Neuronal stem cell (in vitro differentiated cells): ENCODE measurements around the gene PRLR.
A peak's percentile ranks its signal among the peaks of the same experiment; 100 is the strongest.

Experiments
- DNase-seq: peaks from one replicate; pipeline ENCODE4 v3.0.0-alpha.2; 2013; ENCODE audit warnings: low spot score
- H2AFZ ChIP-seq: one replicate; pipeline ENCODE4 v1.6.1; 2013; ENCODE audit warnings: mild to moderate bottlenecking, low read length, inconsistent platforms
- H2AK5ac ChIP-seq: 2 replicates; pipeline ENCODE4 v1.6.1; 2013; ENCODE audit warnings: low read depth, mild to moderate bottlenecking, inconsistent platforms, low read length, moderate library complexity, mixed read lengths
- H2BK120ac ChIP-seq: 2 replicates; pipeline ENCODE4 v1.6.1; 2013; ENCODE audit warnings: low read depth, mild to moderate bottlenecking, inconsistent platforms, low read length, moderate library complexity, mixed read lengths
- H2BK12ac ChIP-seq: one replicate; pipeline ENCODE4 v1.6.1; 2013; ENCODE audit warnings: low read length, inconsistent platforms
- H2BK15ac ChIP-seq: 2 replicates; pipeline ENCODE4 v1.6.1; 2013; ENCODE audit warnings: mild to moderate bottlenecking, low read length, inconsistent platforms, mixed read lengths
- H2BK5ac ChIP-seq: one replicate; pipeline ENCODE4 v1.6.1; 2013; ENCODE audit warnings: inconsistent platforms, mild to moderate bottlenecking, low read length, moderate library complexity
- H3K14ac ChIP-seq: one replicate; pipeline ENCODE4 v1.6.1; 2013; ENCODE audit warnings: low read length, inconsistent platforms
- H3K18ac ChIP-seq: 2 replicates; pipeline ENCODE4 v1.6.1; 2013; ENCODE audit warnings: low read length, inconsistent platforms
- H3K23ac ChIP-seq: 2 replicates; pipeline ENCODE4 v1.6.1; 2013; ENCODE audit warnings: low read depth, mild to moderate bottlenecking, mixed read lengths, low read length, inconsistent platforms; ENCODE audit not compliant: poor library complexity
- H3K27ac ChIP-seq: replicated peaks from 3 replicates; pipeline ENCODE4 v1.5.1; 2013; ENCODE audit warnings: low read length, inconsistent platforms
- H3K27me3 ChIP-seq, 3 experiments: 2 replicates each; pipeline ENCODE4 v1.6.1; 2013; ENCODE audit warnings: low read length in 3 of 3, mild to moderate bottlenecking in 2 of 3, inconsistent platforms in 1 of 3, low read depth in 1 of 3, mixed read lengths in 1 of 3, moderate library complexity in 1 of 3; ENCODE audit not compliant: control insufficient read depth in 3 of 3, insufficient read depth in 3 of 3
- H3K36me3 ChIP-seq, 2 donors: replicated peaks in 1 of 2; 2 replicates each; pipeline ENCODE4 v1.6.1; 2013; ENCODE audit warnings: low read length in 2 of 2; ENCODE audit not compliant: control insufficient read depth in 2 of 2, insufficient read depth in 2 of 2
- H3K4ac ChIP-seq: 2 replicates; pipeline ENCODE4 v1.6.1; 2013; ENCODE audit warnings: inconsistent platforms, mild to moderate bottlenecking, low read length, moderate library complexity
- H3K4me1 ChIP-seq, 2 donors: 1 replicate in 1 of 2; 2 replicates in 1 of 2; pipeline ENCODE4 v1.6.1; 2013; ENCODE audit warnings: low read length in 2 of 2, low read depth in 1 of 2; ENCODE audit not compliant: control insufficient read depth in 2 of 2, insufficient read depth in 1 of 2
- H3K4me2 ChIP-seq: one replicate; pipeline ENCODE4 v1.6.1; 2013; ENCODE audit warnings: mild to moderate bottlenecking, low read length, inconsistent platforms; ENCODE audit not compliant: insufficient read depth, poor library complexity, severe bottlenecking
- H3K4me3 ChIP-seq, 2 donors: 2 replicates each; pipeline ENCODE4 v1.5.1; 2013; ENCODE audit warnings: low read length in 2 of 2, mild to moderate bottlenecking in 2 of 2, inconsistent platforms in 1 of 2, moderate library complexity in 1 of 2
- H3K79me1 ChIP-seq: one replicate; pipeline ENCODE4 v1.6.1; 2013; ENCODE audit warnings: low read depth, mild to moderate bottlenecking, inconsistent platforms, low read length, moderate library complexity
- H3K9ac ChIP-seq: one replicate; pipeline ENCODE4 v1.6.1; 2013; ENCODE audit warnings: mild to moderate bottlenecking, low read depth, low read length, inconsistent platforms; ENCODE audit not compliant: poor library complexity
- H3K9me3 ChIP-seq, 2 donors: replicated peaks in 1 of 2; 2 replicates each; pipeline versions ENCODE3 to v1.6.1; 2013; ENCODE audit warnings: low read length in 2 of 2, mild to moderate bottlenecking in 2 of 2, inconsistent platforms in 1 of 2, low read depth in 1 of 2, mixed read lengths in 1 of 2, moderate library complexity in 1 of 2; ENCODE audit not compliant: control insufficient read depth in 2 of 2, insufficient read depth in 1 of 2
- H4K8ac ChIP-seq: one replicate; pipeline ENCODE4 v1.6.1; 2013; ENCODE audit warnings: low read depth, mild to moderate bottlenecking, inconsistent platforms, low read length, moderate library complexity
- H4K91ac ChIP-seq: one replicate; pipeline ENCODE4 v1.6.1; 2013; ENCODE audit warnings: low read length, low read depth, mild to moderate bottlenecking, inconsistent platforms; ENCODE audit not compliant: poor library complexity
- WGBS, 2 donors: extraction: QIAGEN DNeasy Blood & Tissue Kit; methylation state at CpG; one replicate each; pipeline ENCODE4 v1.1.7; 2013; ENCODE audit warnings: missing lambda C conversion rate in 2 of 2, mixed read lengths in 1 of 2; ENCODE audit not compliant: insufficient read length in 2 of 2, insufficient replicate concordance in 1 of 2; ENCODE audit errors: extremely low coverage in 2 of 2; 5-methylcytosine and 5-hydroxymethylcytosine counted together

The PRLR gene

GRCh38 chr5:35004200-35004599, 226.1 kb downstream of the PRLR start:
- no peak for DNase-seq
- Histone ChIP-seq H3K4me3 (no peak overlapping the region), H4K91ac (no peak overlapping the region), H3K27ac (no peak overlapping the region), H2BK5ac (no peak overlapping the region), H3K36me3 (no peaks in the 10 kb centered on the region), H2AK5ac (no peak overlapping the region), H3K14ac (no peak overlapping the region), H2BK15ac (no peak overlapping the region), H3K27me3 (peaks cover 0 to 11% (median 0%) of the 10 kb centered on the region in 3 experiments), H3K4ac (no peak overlapping the region), H3K23ac (no peak overlapping the region), H3K9me3 (peaks cover 0 to 4% of the 10 kb centered on the region in 2 donors), H2BK12ac (no peak overlapping the region), H3K9ac (no peak overlapping the region), H3K18ac (no peak overlapping the region), H2BK120ac (no peak overlapping the region), H4K8ac (no peak overlapping the region), H3K4me2 (no peak overlapping the region), H3K79me1 (no peaks in the 10 kb centered on the region), H2AFZ (no peak overlapping the region), H3K4me1 (peaks cover 0 to 1% of the 10 kb centered on the region in 2 donors)
- WGBS, 2 donors, result no CpG with 5 or more reads among the region's 5 CpGs

DNA sequence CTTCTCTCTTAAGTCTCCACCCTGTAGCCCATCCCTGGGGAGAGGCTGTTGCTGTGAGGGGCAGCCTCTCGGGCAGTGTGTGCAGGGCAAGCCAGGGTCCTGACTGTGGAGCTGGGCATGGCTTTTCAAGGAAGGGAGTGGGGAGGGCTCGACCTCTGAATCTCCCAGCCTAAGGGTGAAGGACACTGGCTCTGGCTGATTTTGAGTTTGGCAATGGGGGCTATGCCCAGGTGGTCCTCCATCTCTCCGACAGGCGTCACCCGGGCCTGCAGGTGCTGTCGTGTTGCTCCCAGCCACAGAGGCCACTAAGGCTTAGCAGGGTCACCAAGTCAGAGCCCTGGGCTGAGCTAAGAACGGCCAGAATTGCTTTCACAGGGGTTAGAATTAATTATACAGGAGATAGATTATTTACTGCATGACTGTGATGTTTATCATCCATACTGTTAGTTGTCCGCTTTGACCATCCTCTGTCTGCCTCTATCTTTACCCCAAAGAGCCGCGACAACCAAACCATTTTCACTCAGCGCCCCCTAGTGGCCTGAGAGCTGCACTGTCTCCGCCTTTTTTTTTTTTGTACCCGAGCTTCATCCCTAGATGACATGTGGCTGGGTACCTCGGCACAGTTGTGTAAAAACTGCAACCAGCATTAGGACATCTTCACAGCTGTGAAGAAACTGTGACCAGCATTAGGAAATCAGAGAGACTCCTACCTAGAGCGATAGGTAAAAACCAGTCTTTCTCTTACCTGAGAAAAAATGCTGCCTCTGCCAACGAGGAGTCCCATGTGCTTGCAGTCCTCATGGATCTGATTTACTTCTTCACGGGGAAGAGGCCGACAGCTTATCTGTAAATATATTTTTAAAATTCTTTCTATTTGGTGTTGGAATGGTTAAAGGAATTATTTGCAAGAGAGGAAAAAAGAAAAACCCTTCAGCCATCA, 227.0 kb downstream of the PRLR start:
- H3K4me2 ChIP-seq, result no peak overlapping the region
- no peak overlapping the region for H3K23ac ChIP-seq
- H3K27me3 ChIP-seq, result peaks cover 0 to 11% (median 0%) of the 10 kb centered on the region in 3 experiments
- no peak overlapping the region for H4K8ac ChIP-seq
- no peak overlapping the region for H3K4ac ChIP-seq
- H4K91ac ChIP-seq, result no peak overlapping the region
- no peak overlapping the region for H2AK5ac ChIP-seq
- no peak overlapping the region for H3K9ac ChIP-seq
- H2BK12ac ChIP-seq, result no peak overlapping the region
- no peak overlapping the region for H3K27ac ChIP-seq
- DNase-seq, result peak; percentile 65
- H2BK5ac ChIP-seq, result no peak overlapping the region
- H3K4me3 ChIP-seq, result no peak overlapping the region
- H3K79me1 ChIP-seq, result no peaks in the 10 kb centered on the region
- H2BK120ac ChIP-seq, result no peak overlapping the region
- H2AFZ ChIP-seq, result no peak overlapping the region
- H3K36me3 ChIP-seq, result no peaks in the 10 kb centered on the region
- H3K18ac ChIP-seq, result no peak overlapping the region
- no peak overlapping the region for H3K14ac ChIP-seq
- no peaks in the 10 kb centered on the region for H3K4me1 ChIP-seq
- no peak overlapping the region for H2BK15ac ChIP-seq
- peaks cover 0 to 4% of the 10 kb centered on the region in 2 donors for H3K9me3 ChIP-seq
- WGBS, 2 donors, result no CpG with 5 or more reads among the region's 18 CpGs

GRCh38 chr5:35002459-35002858, 227.8 kb downstream of the PRLR start:
- Histone ChIP-seq H2BK5ac (no peak overlapping the region), H3K4me2 (no peak overlapping the region), H2BK120ac (no peak overlapping the region), H3K23ac (no peak overlapping the region), H3K4me3 (no peak overlapping the region), H4K91ac (no peak overlapping the region), H3K4me1 (no peaks in the 10 kb centered on the region), H2BK12ac (no peak overlapping the region), H3K4ac (no peak overlapping the region), H2AFZ (no peak overlapping the region), H3K36me3 (no peaks in the 10 kb centered on the region), H3K9me3 (no peaks in the 10 kb centered on the region), H3K18ac (no peak overlapping the region), H2AK5ac (no peak overlapping the region), H3K27ac (no peak overlapping the region), H3K79me1 (no peaks in the 10 kb centered on the region), H3K9ac (no peak overlapping the region), H4K8ac (no peak overlapping the region), H3K27me3 (peaks cover 0 to 11% (median 0%) of the 10 kb centered on the region in 3 experiments), H3K14ac (no peak overlapping the region), H2BK15ac (no peak overlapping the region)
- no CpG with 5 or more reads among the region's 6 CpGs for WGBS, 2 donors
- no peak for DNase-seq

- WGBS, 2 donors, result no CpG with 5 or more reads among the region's 3 CpGs
- no peaks in the 10 kb centered on the region for H3K9me3 ChIP-seq
Measured at GRCh38 chr5:35001842-35002241, 228.4 kb downstream of the PRLR start.

More at GRCh38 chr5:35001842-35002241, 228.4 kb downstream of the PRLR start:
- Histone ChIP-seq H3K4me2 (no peak overlapping the region), H2AK5ac (no peak overlapping the region), H3K4ac (no peak overlapping the region), H3K79me1 (no peaks in the 10 kb centered on the region), H3K18ac (no peak overlapping the region), H3K36me3 (no peaks in the 10 kb centered on the region), H3K14ac (no peak overlapping the region), H2AFZ (no peak overlapping the region), H3K4me3 (no peak overlapping the region), H2BK5ac (no peak overlapping the region), H3K9ac (no peak overlapping the region), H4K8ac (no peak overlapping the region), H3K4me1 (no peaks in the 10 kb centered on the region), H3K27ac (no peak overlapping the region), H2BK120ac (no peak overlapping the region), H2BK12ac (no peak overlapping the region), H2BK15ac (no peak overlapping the region), H4K91ac (no peak overlapping the region), H3K27me3 (peaks cover 0 to 11% (median 0%) of the 10 kb centered on the region in 3 experiments), H3K23ac (no peak overlapping the region)
- DNase-seq, result no peak
